ENCODE data around the gene TBX3.

TBX3 gene

GRCh38 chr12:114631242-114631641, 52.7 kb downstream of the TBX3 start:
- no peak for TF ChIP-seq ZNF70 (CRISPR knock-in tag; IDR thresholded peaks at IDR 0.05)
- TF ChIP-seq ZFP3 (CRISPR knock-in tag; IDR thresholded peaks at IDR 0.05) = no peak
- no peak for TF ChIP-seq ZNF565 (CRISPR knock-in tag; conservative IDR thresholded peaks at IDR 0.05; ENCODE audit: low read depth)
- TF ChIP-seq PATZ1 (CRISPR knock-in tag; IDR thresholded peaks at IDR 0.05; ENCODE audit: borderline replicate concordance) = no peak
- no peak for TF ChIP-seq CSDC2 (CRISPR knock-in tag; IDR thresholded peaks at IDR 0.05)
- no peak for TF ChIP-seq ISL1 (CRISPR knock-in tag; IDR thresholded peaks at IDR 0.05)
- TF ChIP-seq TSHZ2 (CRISPR knock-in tag; IDR thresholded peaks at IDR 0.05) = no peak
- TF ChIP-seq TCF4 (CRISPR knock-in tag; IDR thresholded peaks at IDR 0.05; ENCODE audit: borderline replicate concordance) = no peak
- no peak for TF ChIP-seq POU6F1 (CRISPR knock-in tag; IDR thresholded peaks at IDR 0.05; ENCODE audit: borderline replicate concordance, low read depth)
- no peak for TF ChIP-seq TOX (CRISPR knock-in tag; IDR thresholded peaks at IDR 0.05; ENCODE audit: borderline replicate concordance)
- no peak for TF ChIP-seq ZC3H10 (CRISPR knock-in tag; IDR thresholded peaks at IDR 0.05)
- TF ChIP-seq ZFP30 (CRISPR knock-in tag; IDR thresholded peaks at IDR 0.05) = no peak
- TF ChIP-seq CSRNP3 (CRISPR knock-in tag; IDR thresholded peaks at IDR 0.05) = no peak
- no peak for TF ChIP-seq GLIS3 (CRISPR knock-in tag; IDR thresholded peaks at IDR 0.05)
- TF ChIP-seq SNAI2 (CRISPR knock-in tag; IDR thresholded peaks at IDR 0.05) = no peak
- TF ChIP-seq PPARA (CRISPR knock-in tag; IDR thresholded peaks at IDR 0.05; ENCODE audit: borderline replicate concordance) = no peak
- TF ChIP-seq OSR1 (CRISPR knock-in tag; IDR thresholded peaks at IDR 0.05) = no peak
- no peak for TF ChIP-seq ARNTL (CRISPR knock-in tag; IDR thresholded peaks at IDR 0.05; ENCODE audit: borderline replicate concordance, low read depth)
- no peak for TF ChIP-seq CREB5 (CRISPR knock-in tag; IDR thresholded peaks at IDR 0.05; ENCODE audit: low read depth)
- ATAC-seq = no peak

- TF ChIP-seq GLIS3 (CRISPR knock-in tag; IDR thresholded peaks at IDR 0.05) (no peak), CSDC2 (CRISPR knock-in tag; IDR thresholded peaks at IDR 0.05) (no peak), CSRNP3 (CRISPR knock-in tag; IDR thresholded peaks at IDR 0.05) (no peak), ZNF8 (CRISPR knock-in tag; IDR thresholded peaks at IDR 0.05) (no peak), BACH2 (CRISPR knock-in tag; IDR thresholded peaks at IDR 0.05; ENCODE audit: borderline replicate concordance) (no peak), PPARA (CRISPR knock-in tag; IDR thresholded peaks at IDR 0.05; ENCODE audit: borderline replicate concordance) (no peak), CREB5 (CRISPR knock-in tag; IDR thresholded peaks at IDR 0.05; ENCODE audit: low read depth) (no peak), ZNF70 (CRISPR knock-in tag; IDR thresholded peaks at IDR 0.05) (no peak), POU6F1 (CRISPR knock-in tag; IDR thresholded peaks at IDR 0.05; ENCODE audit: borderline replicate concordance, low read depth) (no peak), TOX (CRISPR knock-in tag; IDR thresholded peaks at IDR 0.05; ENCODE audit: borderline replicate concordance) (no peak)
These were observed 55.8 kb downstream of the TBX3 start for GRCh38 chr12:114628199-114628598.

More at GRCh38 chr12:114628199-114628598, 55.8 kb downstream of the TBX3 start:
- no peak for ATAC-seq
